AG04450 (cell line): ENCODE measurements around the gene ELAC2. TPM values are rescaled to one million over a fixed set of nuclear protein-coding genes. Genes with fewer than 3 reads are reported as not detected.

Experiments
- CTCF ChIA-PET: fragments of 300-600, 350-600 bp; formaldehyde crosslinking; extraction: SDS; loops from one replicate; lab custom pipeline; 2022; ENCODE audit warnings: antibody characterized with exemption, inconsistent platforms; lab: Charles Lee
- POLR2A ChIA-PET: fragments of 350-600 bp; formaldehyde crosslinking; extraction: SDS; loops from one replicate; lab custom pipeline; 2021; ENCODE audit warnings: antibody characterized with exemption, inconsistent platforms; lab: Yijun Ruan, JAX
- DNase-seq: peaks from one replicate; pipeline ENCODE4 v3.0.0-alpha.2; 2011; ENCODE audit warnings: low read depth, low spot score
- H3K27ac ChIP-seq: one replicate; pipeline ENCODE4 v1.5.1; 2012; ENCODE audit warnings: low read depth, low read length, control low read depth
- H3K27me3 ChIP-seq: one replicate; pipeline ENCODE4 v1.6.0; 2012; ENCODE audit warnings: low read length; ENCODE audit not compliant: control insufficient read depth, insufficient read depth
- H3K4me3 ChIP-seq: 2 replicates; pipeline ENCODE4 v1.5.1; 2011; ENCODE audit warnings: mild to moderate bottlenecking, low read depth, low read length, control low read depth
- H3K9me3 ChIP-seq: 2 replicates; pipeline ENCODE4 v1.5.1; 2012; ENCODE audit warnings: low read length; ENCODE audit not compliant: control insufficient read depth, insufficient read depth
- polyA plus RNA-seq: library from polyadenylated mRNA; depleted of rRNA; stranded (reverse); fragments of >200 nt; gene quantifications from 2 replicates; pipeline ENCODE4 v1.2.3, GENCODE V29; 2011
- TF ChIP-seq, protein P1 (sequence below): IDR thresholded peaks from 2 replicates; pipeline ENCODE4 v1.5.1; 2011; ENCODE audit warnings: low read depth, low read length, control low read depth, inconsistent platforms

The ELAC2 gene
- polyA plus RNA-seq, 1 experiment: 41.0 TPM

DNA sequence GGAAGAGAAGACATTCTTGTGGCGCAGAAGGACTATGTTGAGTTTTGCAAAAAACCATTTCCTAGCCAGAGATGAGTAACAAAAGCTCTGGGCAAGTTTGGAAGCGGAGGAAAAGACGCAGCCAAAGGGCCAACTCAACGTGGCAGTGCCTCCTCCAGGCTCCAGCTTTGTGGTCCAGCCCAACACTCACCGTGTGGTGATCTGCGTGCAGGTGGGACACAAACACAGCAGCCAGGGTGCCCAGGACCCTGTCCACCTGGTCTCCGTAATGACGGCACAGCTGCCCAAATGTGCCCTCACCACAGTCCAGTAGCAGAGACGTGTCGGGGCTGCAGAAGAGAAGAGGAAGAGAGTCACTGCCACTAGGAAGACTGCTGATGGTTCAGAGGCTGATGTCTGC is 21.5 kb downstream of the ELAC2 start:
- Histone ChIP-seq H3K9me3 (no peaks in the 10 kb centered on the region), H3K27me3 (no peaks in the 10 kb centered on the region), H3K4me3 (no peak overlapping the region), H3K27ac (no peak overlapping the region)
- DNase-seq: no peak
- CTCF ChIA-PET: no interaction called here
- TF ChIP-seq, protein P1, sequence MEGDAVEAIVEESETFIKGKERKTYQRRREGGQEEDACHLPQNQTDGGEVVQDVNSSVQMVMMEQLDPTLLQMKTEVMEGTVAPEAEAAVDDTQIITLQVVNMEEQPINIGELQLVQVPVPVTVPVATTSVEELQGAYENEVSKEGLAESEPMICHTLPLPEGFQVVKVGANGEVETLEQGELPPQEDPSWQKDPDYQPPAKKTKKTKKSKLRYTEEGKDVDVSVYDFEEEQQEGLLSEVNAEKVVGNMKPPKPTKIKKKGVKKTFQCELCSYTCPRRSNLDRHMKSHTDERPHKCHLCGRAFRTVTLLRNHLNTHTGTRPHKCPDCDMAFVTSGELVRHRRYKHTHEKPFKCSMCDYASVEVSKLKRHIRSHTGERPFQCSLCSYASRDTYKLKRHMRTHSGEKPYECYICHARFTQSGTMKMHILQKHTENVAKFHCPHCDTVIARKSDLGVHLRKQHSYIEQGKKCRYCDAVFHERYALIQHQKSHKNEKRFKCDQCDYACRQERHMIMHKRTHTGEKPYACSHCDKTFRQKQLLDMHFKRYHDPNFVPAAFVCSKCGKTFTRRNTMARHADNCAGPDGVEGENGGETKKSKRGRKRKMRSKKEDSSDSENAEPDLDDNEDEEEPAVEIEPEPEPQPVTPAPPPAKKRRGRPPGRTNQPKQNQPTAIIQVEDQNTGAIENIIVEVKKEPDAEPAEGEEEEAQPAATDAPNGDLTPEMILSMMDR: no peak
- POLR2A ChIA-PET: no interaction called here

- ChIA-PET POLR2A (no interaction called here), CTCF (no interaction called here)
- Histone ChIP-seq H3K9me3 (no peaks in the 10 kb centered on the region), H3K4me3 (no peak overlapping the region), H3K27me3 (no peaks in the 10 kb centered on the region), H3K27ac (no peak overlapping the region)
- TF ChIP-seq, protein P1: no peak
- no peak for DNase-seq
Observed at GRCh38 chr17:12995896-12996295, 21.9 kb downstream of the ELAC2 start.

GRCh38 chr17:12995106-12995895 is 22.5 kb downstream of the ELAC2 start:
- CTCF ChIA-PET: no interaction called here
- POLR2A ChIA-PET: no interaction called here
- no peak overlapping the region for H3K4me3 ChIP-seq
- H3K27ac ChIP-seq: no peak overlapping the region
- no peaks in the 10 kb centered on the region for H3K27me3 ChIP-seq
- TF ChIP-seq, protein P1: no peak
- no peaks in the 10 kb centered on the region for H3K9me3 ChIP-seq
- no peak for DNase-seq

- H3K9me3 ChIP-seq: no peaks in the 10 kb centered on the region
- TF ChIP-seq, protein P1: no peak
- DNase-seq: no peak
- ChIA-PET CTCF (interaction anchor here (1.4 kb wide), 1 partner anchor 8 kb away, joined by 4 read pairs; no protein-coding TSS in a partner anchor), POLR2A (no interaction called here)
- H3K4me3 ChIP-seq: no peak overlapping the region
- no peaks in the 10 kb centered on the region for H3K27me3 ChIP-seq
- no peak overlapping the region for H3K27ac ChIP-seq
Observed at GRCh38 chr17:12994341-12995074, 23.3 kb downstream of the ELAC2 start.

- ChIA-PET CTCF (interaction anchor here (1.4 kb wide), 1 partner anchor 9 kb away, joined by 4 read pairs; no protein-coding TSS in a partner anchor), POLR2A (interaction anchor here (0.5 kb wide), 1 partner anchor 837 kb away, joined by 6 read pairs; no protein-coding TSS in a partner anchor)
- no peak for DNase-seq
- TF ChIP-seq, protein P1: no peak
- Histone ChIP-seq H3K4me3 (no peak overlapping the region), H3K27me3 (no peaks in the 10 kb centered on the region), H3K27ac (no peak overlapping the region), H3K9me3 (no peaks in the 10 kb centered on the region)
Observed at GRCh38 chr17:12993631-12994030, 24.2 kb downstream of the ELAC2 start.
